Neuron (in vitro differentiated cells): ENCODE data around the gene USF1.
"Not testable (repeated sequence)": the region's sequence is repeated elsewhere in the genome, so short reads cannot be mapped to it uniquely, and the experiment has no call there.

ENCODE experiments used
- H2AFZ ChIP-seq: one replicate; pipeline ENCODE4 v1.6.1; 2013; ENCODE audit warnings: low read depth, mild to moderate bottlenecking, inconsistent platforms, low read length, moderate library complexity
- H3K27me3 ChIP-seq: one replicate; pipeline ENCODE4 v1.6.1; 2013; ENCODE audit warnings: low read length; ENCODE audit not compliant: insufficient read depth
- H3K36me3 ChIP-seq: one replicate; pipeline ENCODE4 v1.6.1; 2013; ENCODE audit warnings: low read length; ENCODE audit not compliant: insufficient read depth
- H3K4me1 ChIP-seq: one replicate; pipeline ENCODE4 v1.6.1; 2013; ENCODE audit warnings: low read length; ENCODE audit not compliant: insufficient read depth
- H3K4me3 ChIP-seq: 2 replicates; pipeline ENCODE4 v1.5.1; 2013; ENCODE audit warnings: mild to moderate bottlenecking, low read length, moderate library complexity
- H3K9me3 ChIP-seq: one replicate; pipeline ENCODE4 v1.6.1; 2013; ENCODE audit warnings: low read length

Gene USF1

DNA sequence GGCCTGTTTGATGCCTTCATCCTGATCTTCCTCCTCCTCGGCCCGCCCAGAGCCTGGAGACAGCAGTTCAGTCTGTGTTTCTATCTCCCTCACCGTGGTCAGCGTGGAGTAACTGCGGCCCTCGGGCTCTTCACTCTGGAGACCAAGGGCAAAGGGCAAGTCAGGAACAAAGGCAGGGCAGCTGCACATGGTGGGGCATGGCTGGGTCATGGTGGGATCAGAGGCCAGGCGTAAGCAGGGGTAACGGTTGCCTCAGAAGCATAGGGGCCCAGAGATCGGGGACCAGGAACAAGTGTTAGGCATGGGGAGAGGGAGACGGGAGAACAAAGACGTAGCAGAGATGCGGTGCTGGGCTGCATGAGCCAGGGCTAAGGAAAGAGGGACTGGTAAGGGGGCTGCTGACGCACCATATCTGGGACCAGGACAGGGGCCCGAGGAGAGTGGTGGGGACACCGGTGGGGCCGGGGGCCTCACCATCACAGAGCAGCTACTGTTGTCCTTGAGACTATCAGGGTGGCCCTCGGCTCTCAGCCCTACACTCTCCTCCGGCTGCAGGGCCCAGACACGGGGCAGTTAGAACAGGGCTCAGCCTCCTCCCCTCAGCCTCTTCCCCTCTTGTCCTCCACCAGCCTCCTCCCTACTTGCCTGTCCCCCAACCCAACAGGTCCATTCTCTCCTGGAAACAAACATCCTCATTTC is 27.1 kb upstream of the USF1 start:
- Histone ChIP-seq H3K9me3 (peaks cover 2% of the 10 kb centered on the region), H3K36me3 (no peaks in the 10 kb centered on the region), H3K4me3 (no peak overlapping the region), H3K27me3 (peaks cover 7% of the 10 kb centered on the region), H2AFZ (no peak overlapping the region), H3K4me1 (peaks cover 9% of the 10 kb centered on the region)

- H3K27me3 ChIP-seq, result peaks cover 10% of the 10 kb centered on the region
- no peaks in the 10 kb centered on the region for H3K36me3 ChIP-seq
- H3K9me3 ChIP-seq, result peaks cover 2% of the 10 kb centered on the region
- no peak overlapping the region for H3K4me3 ChIP-seq
- no peak overlapping the region for H2AFZ ChIP-seq
- peaks cover 9% of the 10 kb centered on the region for H3K4me1 ChIP-seq
Measured at GRCh38 chr1:161071886-161072371, 26.2 kb upstream of the USF1 start.

- Histone ChIP-seq H3K9me3 (peaks cover 2% of the 10 kb centered on the region), H3K4me3 (no peak overlapping the region), H2AFZ (no peak overlapping the region), H3K36me3 (no peaks in the 10 kb centered on the region), H3K4me1 (peaks cover 9% of the 10 kb centered on the region), H3K27me3 (peaks cover 13% of the 10 kb centered on the region)
Measured at GRCh38 chr1:161070761-161071160, 25.0 kb upstream of the USF1 start.

DNA sequence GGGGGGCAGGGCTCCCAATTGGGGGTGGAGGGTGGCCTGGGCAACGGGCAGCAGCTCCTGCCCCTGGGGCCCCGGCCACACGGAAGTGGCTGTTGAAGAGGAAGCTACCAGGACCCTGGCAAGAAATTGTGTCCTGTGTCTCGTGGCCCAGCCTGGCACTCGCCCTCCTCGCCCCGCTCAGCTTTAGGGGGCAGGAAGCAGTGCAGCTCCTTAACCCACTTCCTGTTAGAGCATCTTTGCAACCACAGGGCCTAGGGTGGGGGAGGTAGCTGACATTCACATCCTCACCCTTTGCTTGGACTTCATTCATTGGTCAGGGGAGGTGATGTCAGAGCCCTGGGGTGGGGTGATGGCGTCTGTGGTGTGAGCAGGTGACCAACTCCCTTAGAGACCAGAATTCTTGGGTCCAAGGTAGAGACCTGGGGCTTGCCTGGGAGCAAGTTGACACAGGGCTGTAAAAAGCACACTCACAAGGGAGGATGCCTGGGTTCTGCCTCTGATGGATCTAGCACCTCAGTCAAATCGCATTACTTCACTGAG is 24.0 kb upstream of the USF1 start, which contains the start of gene ARHGAP30:
Gene ARHGAP30, minus strand, starts transcription at position 161 of the 540 bp plus-strand sequence. CDS start 267 bp downstream, outside the sequence.
- Histone ChIP-seq H3K27me3 (peaks cover 17% of the 10 kb centered on the region), H3K4me3 (no peak within 1 kb of the TSS), H3K9me3 (peaks cover 2% of the 10 kb centered on the region), H3K36me3 (no peaks in the 10 kb centered on the region), H2AFZ (no peak within 1 kb of the TSS), H3K4me1 (peaks cover 9% of the 10 kb centered on the region)

DNA sequence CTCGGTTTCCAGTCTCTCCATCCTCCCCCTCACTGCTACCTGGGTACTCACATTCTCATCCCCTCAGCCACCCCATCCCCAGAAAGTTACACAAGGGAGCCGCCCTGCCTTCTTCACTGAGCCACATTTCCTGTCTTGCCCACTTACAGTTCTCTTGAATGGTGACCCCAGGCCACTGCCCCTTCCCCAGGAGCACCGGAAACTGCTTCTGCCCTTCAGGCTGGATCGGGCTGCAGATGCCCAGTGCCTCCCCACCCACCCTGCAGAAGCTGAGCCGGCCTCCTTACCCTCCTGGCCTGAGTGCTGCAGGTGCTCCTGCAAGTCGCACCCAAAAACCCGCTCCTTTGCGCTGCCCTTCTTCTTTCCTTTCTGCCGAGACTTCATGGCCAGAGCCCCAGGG is 23.5 kb upstream of the USF1 start:
- Histone ChIP-seq H3K4me3 (no peak overlapping the region), H3K9me3 (peaks cover 2% of the 10 kb centered on the region), H3K4me1 (peaks cover 9% of the 10 kb centered on the region), H3K27me3 (peaks cover 19% of the 10 kb centered on the region), H2AFZ (no peak overlapping the region), H3K36me3 (no peaks in the 10 kb centered on the region)

DNA sequence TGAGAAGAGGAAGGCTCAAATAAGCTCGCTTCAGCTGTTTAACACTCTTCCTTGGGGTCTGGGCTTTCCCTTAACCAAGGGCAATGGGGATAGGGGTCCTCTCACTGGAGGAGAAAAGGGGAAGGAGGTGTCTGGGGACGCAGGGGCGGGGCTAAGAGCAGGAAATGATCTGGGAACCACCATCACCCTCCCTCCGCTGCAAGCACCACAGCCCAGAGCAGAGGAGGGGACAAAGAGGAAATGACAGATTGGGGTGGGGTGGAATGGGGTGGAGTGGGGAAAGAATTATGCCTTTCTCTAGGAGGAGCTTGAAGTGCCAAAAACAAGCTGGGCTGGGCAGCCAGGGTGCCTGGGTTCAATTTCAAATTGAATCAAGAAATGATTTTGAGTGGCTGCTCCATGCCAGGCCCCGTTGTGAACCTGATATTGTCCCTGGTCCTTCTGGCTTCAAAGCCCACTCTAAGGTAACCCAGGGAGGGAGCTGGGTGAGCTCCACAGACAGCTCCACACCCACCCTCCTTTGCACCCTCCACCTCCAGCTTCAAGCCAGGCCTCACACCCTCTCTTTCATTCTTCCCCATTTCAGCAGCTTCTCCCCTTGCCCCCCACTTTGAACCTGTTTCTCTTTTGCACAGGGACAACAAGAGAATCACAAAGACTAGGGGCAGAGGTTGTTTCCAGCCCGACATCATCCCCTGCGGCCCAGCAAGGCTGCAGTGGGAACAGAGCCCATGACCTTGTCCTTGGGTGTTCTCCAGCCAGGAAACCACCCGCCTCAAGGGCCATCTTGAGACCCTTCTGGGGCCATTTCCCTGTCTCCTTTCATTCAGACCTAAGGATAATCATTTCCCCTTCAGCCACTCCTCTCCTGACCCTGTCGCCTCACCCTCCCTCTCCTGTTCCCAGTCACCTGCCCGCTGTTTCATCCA is 22.8 kb upstream of the USF1 start:
- no peak overlapping the region for H3K4me3 ChIP-seq
- H3K4me1 ChIP-seq, result peaks cover 9% of the 10 kb centered on the region
- peaks cover 19% of the 10 kb centered on the region for H3K27me3 ChIP-seq
- no peaks in the 10 kb centered on the region for H3K36me3 ChIP-seq
- peaks cover 2% of the 10 kb centered on the region for H3K9me3 ChIP-seq
- H2AFZ ChIP-seq, result no peak overlapping the region

DNA sequence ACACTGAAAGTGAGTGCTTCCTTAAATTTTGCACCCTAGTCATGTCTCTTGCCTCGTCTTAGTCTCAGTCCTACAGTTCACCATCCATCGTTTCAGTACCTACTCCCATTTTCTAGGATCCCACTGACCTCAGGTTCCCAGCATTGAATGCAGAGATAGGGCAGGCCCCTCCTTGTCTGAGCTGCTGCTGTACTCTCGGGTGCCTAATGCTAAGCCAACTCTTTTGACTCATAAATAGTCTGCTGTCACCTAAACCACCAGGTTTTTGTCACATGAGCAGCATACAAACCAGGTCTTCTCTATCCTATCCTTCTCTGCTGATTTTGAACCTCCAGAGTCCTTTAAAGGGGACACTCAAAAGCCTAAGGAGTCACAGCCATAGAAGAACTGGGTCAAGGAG is 20.9 kb upstream of the USF1 start:
- H3K27me3 ChIP-seq, result peaks cover 19% of the 10 kb centered on the region
- no peaks in the 10 kb centered on the region for H3K4me1 ChIP-seq
- H3K36me3 ChIP-seq, result no peaks in the 10 kb centered on the region
- H3K4me3 ChIP-seq, result no peak overlapping the region
- no peak overlapping the region for H2AFZ ChIP-seq
- peaks cover 2% of the 10 kb centered on the region for H3K9me3 ChIP-seq

GRCh38 chr1:161065681-161066080 is 19.9 kb upstream of the USF1 start:
- not testable (repeated sequence) for H2AFZ ChIP-seq, H3K4me3 ChIP-seq, H3K9me3 ChIP-seq, H3K36me3 ChIP-seq, H3K4me1 ChIP-seq
- peaks cover 19% of the 10 kb centered on the region for H3K27me3 ChIP-seq

- H2AFZ ChIP-seq, H3K9me3 ChIP-seq, H3K36me3 ChIP-seq, H3K4me3 ChIP-seq, H3K4me1 ChIP-seq: not testable (repeated sequence)
- peaks cover 19% of the 10 kb centered on the region for H3K27me3 ChIP-seq
Measured at GRCh38 chr1:161063936-161064335, 18.2 kb upstream of the USF1 start.

DNA sequence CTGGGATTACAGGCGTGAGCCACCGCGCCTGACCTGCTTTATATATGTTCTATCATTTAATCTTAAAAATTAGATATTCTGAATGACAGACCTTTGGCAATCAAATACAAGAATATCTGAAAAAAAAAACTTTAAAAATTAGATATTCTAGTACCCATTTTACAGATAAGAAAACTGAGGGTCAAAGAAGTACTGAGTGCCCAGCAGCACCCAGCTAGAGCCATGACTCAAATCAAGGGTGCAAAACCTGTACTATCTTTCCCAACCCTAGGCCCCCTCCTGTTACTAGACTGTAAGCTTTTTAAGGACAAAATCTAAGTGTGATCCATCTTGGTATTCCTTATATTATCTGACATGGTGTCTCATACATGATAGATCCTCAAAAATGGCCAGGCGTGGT is 15.6 kb upstream of the USF1 start:
- no peaks in the 10 kb centered on the region for H3K36me3 ChIP-seq
- H3K27me3 ChIP-seq, result peaks cover 7% of the 10 kb centered on the region
- no peaks in the 10 kb centered on the region for H3K9me3 ChIP-seq
- H3K4me3 ChIP-seq, result no peak overlapping the region
- H3K4me1 ChIP-seq, result no peaks in the 10 kb centered on the region
- H2AFZ ChIP-seq, result no peak overlapping the region

DNA sequence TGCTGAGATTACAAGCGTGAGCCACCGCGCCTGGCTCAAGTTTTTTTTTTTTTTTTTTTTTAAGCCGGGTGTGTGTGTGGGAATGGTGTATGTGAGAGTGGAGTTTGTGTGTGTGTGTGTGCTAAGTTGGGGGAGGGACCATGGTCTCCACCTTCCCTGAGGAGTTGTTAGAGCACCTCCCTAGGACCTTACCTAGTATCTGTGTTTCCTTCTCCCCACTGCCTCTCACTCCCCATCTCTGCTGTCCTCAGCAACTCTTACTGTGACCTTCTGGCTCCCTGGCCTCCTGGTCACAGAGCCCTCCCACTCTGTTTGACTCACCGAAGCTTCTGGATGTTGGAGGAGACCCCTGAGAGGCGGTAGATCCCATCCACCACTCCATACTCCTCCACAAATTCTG is 13.5 kb upstream of the USF1 start:
- Histone ChIP-seq H3K4me3 (no peak overlapping the region), H2AFZ (no peak overlapping the region), H3K36me3 (no peaks in the 10 kb centered on the region), H3K4me1 (no peaks in the 10 kb centered on the region), H3K27me3 (peaks cover under 1% of the 10 kb centered on the region), H3K9me3 (no peaks in the 10 kb centered on the region)

- Histone ChIP-seq H3K4me1 (no peaks in the 10 kb centered on the region), H2AFZ (no peak overlapping the region), H3K4me3 (no peak overlapping the region), H3K36me3 (no peaks in the 10 kb centered on the region), H3K9me3 (no peaks in the 10 kb centered on the region), H3K27me3 (no peaks in the 10 kb centered on the region)
Measured at GRCh38 chr1:161054805-161055204, 9.0 kb upstream of the USF1 start.

- Histone ChIP-seq H2AFZ (no peak overlapping the region), H3K27me3 (no peaks in the 10 kb centered on the region), H3K9me3 (no peaks in the 10 kb centered on the region), H3K36me3 (no peaks in the 10 kb centered on the region), H3K4me3 (no peak overlapping the region), H3K4me1 (no peaks in the 10 kb centered on the region)
Measured at GRCh38 chr1:161054232-161054631, 8.5 kb upstream of the USF1 start.
